ENCODE results near the gene SUPT16H. TPM values are rescaled to one million over a fixed set of nuclear protein-coding genes. Genes with fewer than 3 reads are reported as not detected.
A peak's percentile ranks its signal among the peaks of the same experiment; 100 is the strongest.
"Not testable (repeated sequence)": the region's sequence is repeated elsewhere in the genome, so short reads cannot be mapped to it uniquely, and the experiment has no call there.

Gene SUPT16H
- total and polyA plus RNA-seq, 5 experiments from 2014 or later, result 66.8 to 98.1 (median 72.3) TPM

- Mint-ChIP-seq H3K27ac (peak overlapping the region; percentile 97 to 100 (median 99)), H3K27me3 (no peaks in the 10 kb centered on the region), H3K4me1 (peaks cover 13 to 44% (median 36%) of the 10 kb centered on the region in 4 donors), H3K4me3 (peak overlapping the region; percentile 39 to 100 (median 98)), H3K9me3 (no peaks in the 10 kb centered on the region), H3K36me3 (peaks cover 0 to 28% (median 6%) of the 10 kb centered on the region in 3 donors)
- ATAC-seq (no peak), DNase-seq (peak in 1 of 10 donors; percentile 1)
- POLR2A ChIA-PET, result interaction anchor here (0.7 to 1.6 kb wide), 5 partner anchors 46 to 121 kb away, joined by 3 to 10 read pairs (median 4); partner anchors contain the start of genes CHD8, HNRNPC, RAB2B and TOX4
These were observed 1.5 kb upstream of the SUPT16H start for GRCh38 chr14:21385188-21385904.

GRCh38 chr14:21384494-21384851 is 654 bp upstream of the SUPT16H start:
- Mint-ChIP-seq H3K36me3 (peaks cover 0 to 19% (median 5%) of the 10 kb centered on the region in 3 donors), H3K4me1 (peaks cover 16 to 46% (median 41%) of the 10 kb centered on the region in 4 donors), H3K4me3 (peak overlapping the region; percentile 94 to 100 (median 98)), H3K27ac (peak overlapping the region; percentile 97 to 100 (median 99)), H3K27me3 (no peaks in the 10 kb centered on the region), H3K9me3 (no peaks in the 10 kb centered on the region)
- DNase-seq (peak in 3 of 10 donors; percentile 21 to 63 (median 37)), ATAC-seq (peak; percentile 54 to 61)
- POLR2A ChIA-PET, result interaction anchor here (0.5 to 1.6 kb wide), 11 partner anchors 9 to 1444 kb away, joined by 3 to 14 read pairs (median 3); partner anchors contain the start of genes CHD8, HNRNPC, RAB2B and TOX4

GRCh38 chr14:21382886-21383847 is 652 bp downstream of the SUPT16H start:
- peaks cover 0 to 13% (median 1%) of the 10 kb centered on the region in 3 donors for H3K36me3 Mint-ChIP-seq
- H3K27ac Mint-ChIP-seq, result peak overlapping the region; percentile 97 to 100 (median 99)
- POLR2A ChIA-PET, result interaction anchor here (0.8 to 1.5 kb wide), 2 partner anchors 115 kb away, joined by 3 read pairs; partner anchors contain the start of gene HNRNPC
- H3K4me1 Mint-ChIP-seq, result peaks cover 16 to 54% (median 43%) of the 10 kb centered on the region in 4 donors
- no peaks in the 10 kb centered on the region for H3K27me3 Mint-ChIP-seq
- peak in 8 of 10 donors; percentile 20 to 42 (median 34) for DNase-seq
- peak; percentile 41 to 44 for ATAC-seq
- no peaks in the 10 kb centered on the region for H3K9me3 Mint-ChIP-seq
- H3K4me3 Mint-ChIP-seq, result peak overlapping the region; percentile 94 to 100 (median 98)

GRCh38 chr14:21382095-21382494 is 1.7 kb downstream of the SUPT16H start:
- H3K4me3 Mint-ChIP-seq, result peak overlapping the region; percentile 42 to 100 (median 96)
- no peak for ATAC-seq

GRCh38 chr14:21379338-21379737 is 4.5 kb downstream of the SUPT16H start:
- ATAC-seq (no peak), DNase-seq (no peak)
- no peaks in the 10 kb centered on the region for H3K9me3 Mint-ChIP-seq
- peak overlapping the region in 1 of 10 donors; percentile 67 for H3K27ac Mint-ChIP-seq
- H3K36me3 Mint-ChIP-seq, result peaks cover 0 to 32% (median 0%) of the 10 kb centered on the region in 3 donors
- H3K27me3 Mint-ChIP-seq, result no peaks in the 10 kb centered on the region
- H3K4me1 Mint-ChIP-seq, result peaks cover 21 to 54% (median 42%) of the 10 kb centered on the region in 4 donors
- no peak overlapping the region for H3K4me3 Mint-ChIP-seq
- POLR2A ChIA-PET, result interaction anchor here (0.6 kb wide), 1 partner anchor 1522 kb away, joined by 3 read pairs; no protein-coding TSS in a partner anchor

More at GRCh38 chr14:21382095-21382494, 1.7 kb downstream of the SUPT16H start:
- no peak for DNase-seq
- POLR2A ChIA-PET, result interaction anchor here (0.7 kb wide), 1 partner anchor 23 kb away, joined by 3 read pairs; no protein-coding TSS in a partner anchor
- Mint-ChIP-seq H3K27ac (peak overlapping the region; percentile 16 to 100 (median 48)), H3K9me3 (no peaks in the 10 kb centered on the region), H3K4me1 (peaks cover 16 to 57% (median 44%) of the 10 kb centered on the region in 4 donors), H3K27me3 (no peaks in the 10 kb centered on the region), H3K36me3 (peaks cover 0 to 21% (median 0%) of the 10 kb centered on the region in 3 donors)

- POLR2A ChIA-PET, result no interaction called here
- Mint-ChIP-seq H3K4me3 (no peak overlapping the region), H3K27me3 (no peaks in the 10 kb centered on the region), H3K4me1 (peaks cover 6 to 19% (median 10%) of the 10 kb centered on the region in 4 donors), H3K36me3 (peaks cover 5 to 77% (median 15%) of the 10 kb centered on the region in 3 donors), H3K9me3 (no peaks in the 10 kb centered on the region), H3K27ac (no peak overlapping the region)
- DNase-seq (no peak), ATAC-seq (no peak)
These were observed 9.8 kb downstream of the SUPT16H start for GRCh38 chr14:21373980-21374379.

GRCh38 chr14:21372814-21373213 is 11.0 kb downstream of the SUPT16H start:
- H3K27ac Mint-ChIP-seq, ATAC-seq, DNase-seq, H3K4me3 Mint-ChIP-seq, POLR2A ChIA-PET, H3K27me3 Mint-ChIP-seq, H3K9me3 Mint-ChIP-seq: not testable (repeated sequence)
- Mint-ChIP-seq H3K36me3 (peaks cover 5 to 82% (median 16%) of the 10 kb centered on the region in 3 donors), H3K4me1 (peaks cover 5 to 16% (median 8%) of the 10 kb centered on the region in 4 donors)

GRCh38 chr14:21369949-21370679 is 13.7 kb downstream of the SUPT16H start:
- POLR2A ChIA-PET, result interaction anchor here (0.6 kb wide), 1 partner anchor 154 kb away, joined by 4 read pairs; no protein-coding TSS in a partner anchor
- DNase-seq (no peak), ATAC-seq (no peak)
- Mint-ChIP-seq H3K9me3 (no peaks in the 10 kb centered on the region), H3K4me3 (no peak overlapping the region), H3K36me3 (peaks cover 5 to 87% (median 31%) of the 10 kb centered on the region in 3 donors), H3K4me1 (peaks cover 0 to 9% (median 3%) of the 10 kb centered on the region in 4 donors), H3K27ac (peak overlapping the region in 3 of 10 donors; percentile 1 to 47 (median 9)), H3K27me3 (no peaks in the 10 kb centered on the region)

- POLR2A ChIA-PET, result no interaction called here
- H3K27ac Mint-ChIP-seq, result no peak overlapping the region
- H3K9me3 Mint-ChIP-seq, result no peaks in the 10 kb centered on the region
- no peak overlapping the region for H3K4me3 Mint-ChIP-seq
- peaks cover 0 to 4% (median under 1%) of the 10 kb centered on the region in 4 donors for H3K4me1 Mint-ChIP-seq
- ATAC-seq (no peak), DNase-seq (no peak)
- H3K27me3 Mint-ChIP-seq, result no peaks in the 10 kb centered on the region
- H3K36me3 Mint-ChIP-seq, result peaks cover 9 to 96% (median 39%) of the 10 kb centered on the region in 3 donors
These were observed 16.2 kb downstream of the SUPT16H start for GRCh38 chr14:21367582-21368144.

GRCh38 chr14:21356511-21356910 is 27.3 kb downstream of the SUPT16H start:
- H3K4me3 Mint-ChIP-seq, result no peak overlapping the region
- POLR2A ChIA-PET, result interaction anchor here (0.5 kb wide), 1 partner anchor 100 kb away, joined by 4 read pairs; no protein-coding TSS in a partner anchor
- H3K36me3 Mint-ChIP-seq, result peaks cover 16 to 99% (median 47%) of the 10 kb centered on the region in 3 donors
- peak overlapping the region in 4 of 10 donors; percentile 26 to 82 (median 38) for H3K27ac Mint-ChIP-seq
- DNase-seq (no peak), ATAC-seq (no peak)
- H3K27me3 Mint-ChIP-seq, result no peaks in the 10 kb centered on the region
- H3K9me3 Mint-ChIP-seq, result no peaks in the 10 kb centered on the region
- peaks cover 0 to 10% (median 2%) of the 10 kb centered on the region in 4 donors for H3K4me1 Mint-ChIP-seq

- DNase-seq (peak in 1 of 10 donors; percentile 4), ATAC-seq (no peak)
- H3K9me3 Mint-ChIP-seq, result no peaks in the 10 kb centered on the region
- POLR2A ChIA-PET, result interaction anchor here (0.6 kb wide), 1 partner anchor 49 kb away, joined by 3 read pairs; no protein-coding TSS in a partner anchor
- peaks cover 0 to 10% (median 4%) of the 10 kb centered on the region in 4 donors for H3K4me1 Mint-ChIP-seq
- H3K4me3 Mint-ChIP-seq, result no peak overlapping the region
- H3K36me3 Mint-ChIP-seq, result peaks cover 16 to 71% (median 31%) of the 10 kb centered on the region in 3 donors
- H3K27me3 Mint-ChIP-seq, result no peaks in the 10 kb centered on the region
- H3K27ac Mint-ChIP-seq, result peak overlapping the region in 7 of 10 donors; percentile 5 to 74 (median 53)
These were observed 31.2 kb downstream of the SUPT16H start for GRCh38 chr14:21352587-21352986.
